PC-3 (cell line): ENCODE results near the gene GPX4. TPM values are rescaled to one million over a fixed set of nuclear protein-coding genes. Genes with fewer than 3 reads are reported as not detected.
A peak's percentile ranks its signal among the peaks of the same experiment; 100 is the strongest.

Experiments used
- ATAC-seq: fragments of 200-7000 bp; cut with Tn5 transposase; 2 replicates; pipeline ENCODE4 v1.9.1; 2020; ENCODE audit warnings: mild to moderate bottlenecking, moderate library complexity
- BruUV-seq: library from RNA; stranded (reverse); fragments of 400-500 nt; replicated peaks from 2 replicates; lab custom pipeline; 2021; lab: Mats Ljungman, UMichigan
- CTCF ChIA-PET: fragments of 300-600 bp; sonication (Branson Sonifier 250); formaldehyde crosslinking; loops from one replicate; lab custom pipeline; 2022; ENCODE audit warnings: antibody characterized with exemption; lab: Charles Lee
- POLR2A ChIA-PET: fragments of 300-600 bp; sonication (Branson Sonifier 250); formaldehyde crosslinking; loops from one replicate; lab custom pipeline; 2022; ENCODE audit warnings: antibody characterized with exemption; ENCODE audit not compliant: unreplicated experiment; lab: Charles Lee
- DNase-seq: peaks from one replicate; pipeline ENCODE4 v3.0.0-alpha.2; 2015
- H2AFZ ChIP-seq: fragments of 300-600 bp; sonication (generic); 2 replicates; pipeline ENCODE4 v1.6.0; 2016; ENCODE audit warnings: antibody characterized with exemption, low read length
- H3F3A ChIP-seq: fragments of 300-600 bp; sonication (generic); one replicate; pipeline ENCODE4 v1.6.0; 2017; ENCODE audit warnings: antibody characterized with exemption, low read length, control low read depth, mild to moderate bottlenecking; ENCODE audit not compliant: unreplicated experiment
- H3K27ac ChIP-seq: fragments of 300-600 bp; sonication (generic); 2 replicates; pipeline ENCODE4 v1.5.1; 2016; ENCODE audit warnings: mild to moderate bottlenecking, low read length
- H3K27me3 ChIP-seq: fragments of 300-600 bp; sonication (generic); 2 replicates; pipeline ENCODE4 v1.6.1; 2016; ENCODE audit warnings: low read length, mixed read lengths
- H3K36me3 ChIP-seq: fragments of 300-600 bp; sonication (generic); 2 replicates; pipeline ENCODE4 v1.6.1; 2016; ENCODE audit warnings: low read depth, mixed run types, low read length, mixed read lengths
- H3K4me1 ChIP-seq: fragments of 300-600 bp; sonication (generic); 2 replicates; pipeline ENCODE4 v1.5.1; 2016; ENCODE audit warnings: low read length; ENCODE audit not compliant: insufficient read depth
- H3K4me2 ChIP-seq: fragments of 300-600 bp; sonication (generic); 2 replicates; pipeline ENCODE4 v1.6.0; 2016; ENCODE audit warnings: low read length
- H3K4me3 ChIP-seq: fragments of 300-600 bp; sonication (generic); 2 replicates; pipeline ENCODE4 v1.5.1; 2016; ENCODE audit warnings: mild to moderate bottlenecking, low read length, mixed read lengths
- H3K79me2 ChIP-seq: fragments of 300-600 bp; sonication (generic); 2 replicates; pipeline ENCODE4 v1.6.1; 2017; ENCODE audit warnings: low read length, mixed read lengths
- H3K9ac ChIP-seq: fragments of 300-600 bp; sonication (generic); 2 replicates; pipeline ENCODE4 v1.6.0; 2016; ENCODE audit warnings: mild to moderate bottlenecking, low read length
- H3K9me2 ChIP-seq: fragments of 300-600 bp; sonication (generic); replicated peaks from 2 replicates; pipeline ENCODE4 v1.6.1; 2016; ENCODE audit warnings: mixed run types, low read length, mixed read lengths
- H3K9me3 ChIP-seq: fragments of 300-600 bp; sonication (generic); 2 replicates; pipeline ENCODE4 v1.6.1; 2016; ENCODE audit warnings: low read length, mixed read lengths
- H4K20me1 ChIP-seq: fragments of 300-600 bp; sonication (generic); 2 replicates; pipeline ENCODE4 v1.6.1; 2016; ENCODE audit warnings: low read length, mixed read lengths
- EZH2 ChIP-seq: fragments of 300-600 bp; sonication (generic); IDR thresholded peaks from one replicate; pipeline ENCODE4 v1.6.1; 2017; ENCODE audit warnings: antibody characterized with exemption, mild to moderate bottlenecking, low read length; ENCODE audit not compliant: unreplicated experiment
- EZH2phosphoT487 ChIP-seq: fragments of 300-600 bp; sonication (generic); IDR thresholded peaks from 2 replicates; pipeline ENCODE4 v1.6.1; 2018; ENCODE audit warnings: mild to moderate bottlenecking, antibody characterized with exemption, low read length, borderline replicate concordance
- intact Hi-C: fragments of 100-400 bp; cut with micrococcal nuclease; formaldehyde crosslinking; loops from 2 replicates; pipeline ENCODE4 v1.9.0; 2023
- total RNA-seq: library from RNA; depleted of rRNA; stranded (reverse); fragments of >200 nt; gene quantifications from 2 replicates; pipeline ENCODE4 v1.2.3, GENCODE V29; 2014
- TF ChIP-seq, protein P1 (sequence below): fragments of 300-600 bp; sonication (generic); conservative IDR thresholded peaks from 2 replicates; pipeline ENCODE4 v1.5.1; 2017; ENCODE audit warnings: antibody characterized with exemption, low read depth, mild to moderate bottlenecking, low read length

The GPX4 gene
- total RNA-seq, 1 experiment from 2014 or later, result 644 TPM

GRCh38 chr19:1063909-1064660, 39.7 kb upstream of the GPX4 start:
- no peaks in the 10 kb centered on the region for H3K27me3 ChIP-seq
- CTCF ChIA-PET, result interaction anchor here (0.6 kb wide), 1 partner anchor 136 kb away, joined by 3 read pairs; no protein-coding TSS in a partner anchor
- H3K9me2 ChIP-seq, result no peaks in the 10 kb centered on the region
- POLR2A ChIA-PET, result no interaction called here
- H4K20me1 ChIP-seq, result no peaks in the 10 kb centered on the region
- no peaks in the 10 kb centered on the region for H3K36me3 ChIP-seq
- H3K4me3 ChIP-seq, result no peak overlapping the region
- H3K4me1 ChIP-seq, result peaks cover 18% of the 10 kb centered on the region
- no peak overlapping the region for H2AFZ ChIP-seq
- BruUV-seq, result no TSS peak
- TF ChIP-seq, protein P1, sequence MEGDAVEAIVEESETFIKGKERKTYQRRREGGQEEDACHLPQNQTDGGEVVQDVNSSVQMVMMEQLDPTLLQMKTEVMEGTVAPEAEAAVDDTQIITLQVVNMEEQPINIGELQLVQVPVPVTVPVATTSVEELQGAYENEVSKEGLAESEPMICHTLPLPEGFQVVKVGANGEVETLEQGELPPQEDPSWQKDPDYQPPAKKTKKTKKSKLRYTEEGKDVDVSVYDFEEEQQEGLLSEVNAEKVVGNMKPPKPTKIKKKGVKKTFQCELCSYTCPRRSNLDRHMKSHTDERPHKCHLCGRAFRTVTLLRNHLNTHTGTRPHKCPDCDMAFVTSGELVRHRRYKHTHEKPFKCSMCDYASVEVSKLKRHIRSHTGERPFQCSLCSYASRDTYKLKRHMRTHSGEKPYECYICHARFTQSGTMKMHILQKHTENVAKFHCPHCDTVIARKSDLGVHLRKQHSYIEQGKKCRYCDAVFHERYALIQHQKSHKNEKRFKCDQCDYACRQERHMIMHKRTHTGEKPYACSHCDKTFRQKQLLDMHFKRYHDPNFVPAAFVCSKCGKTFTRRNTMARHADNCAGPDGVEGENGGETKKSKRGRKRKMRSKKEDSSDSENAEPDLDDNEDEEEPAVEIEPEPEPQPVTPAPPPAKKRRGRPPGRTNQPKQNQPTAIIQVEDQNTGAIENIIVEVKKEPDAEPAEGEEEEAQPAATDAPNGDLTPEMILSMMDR, result no peak
- TF ChIP-seq EZH2 (no peak), EZH2phosphoT487 (no peak)
- no peak overlapping the region for H3K9ac ChIP-seq
- no peak overlapping the region for H3K27ac ChIP-seq
- no peaks in the 10 kb centered on the region for H3F3A ChIP-seq
- DNase-seq, result peak; percentile 6
- no peak for ATAC-seq
- no peak overlapping the region for H3K4me2 ChIP-seq
- 0 out of 2 replicates have a peak, but pooled peaks cover 4% of the 10 kb centered on the region for H3K79me2 ChIP-seq
- intact Hi-C loops, result no loop called here
- H3K9me3 ChIP-seq, result no peaks in the 10 kb centered on the region

GRCh38 chr19:1064661-1065605, 38.9 kb upstream of the GPX4 start:
- H3K4me1 ChIP-seq, result peaks cover 18% of the 10 kb centered on the region
- DNase-seq (peak; percentile 69), ATAC-seq (peak; percentile 63)
- ChIA-PET CTCF (interaction anchor here (0.6 kb wide), 1 partner anchor 135 kb away, joined by 3 read pairs; no protein-coding TSS in a partner anchor), POLR2A (interaction anchor here (0.6 kb wide), 2 partner anchors 11 to 81 kb away, joined by 3 to 5 read pairs; partner anchors contain the start of gene WDR18)
- H3K4me3 ChIP-seq, result no peak overlapping the region
- no peaks in the 10 kb centered on the region for H4K20me1 ChIP-seq
- H3K27me3 ChIP-seq, result no peaks in the 10 kb centered on the region
- no peaks in the 10 kb centered on the region for H3K36me3 ChIP-seq
- no TSS peak for BruUV-seq
- H2AFZ ChIP-seq, result peak overlapping the region; percentile 54
- no peaks in the 10 kb centered on the region for H3K9me3 ChIP-seq
- H3K4me2 ChIP-seq, result peak overlapping the region; percentile 87
- H3F3A ChIP-seq, result no peaks in the 10 kb centered on the region
- H3K9me2 ChIP-seq, result no peaks in the 10 kb centered on the region
- intact Hi-C loops, result loop anchor here (5.0 kb wide), 1 partner anchor 37 kb away; the partner anchor contains the start of gene GPX4
- H3K79me2 ChIP-seq, result 0 out of 2 replicates have a peak, but pooled peaks cover 4% of the 10 kb centered on the region
- TF ChIP-seq, protein P1, result peak; percentile 59
- TF ChIP-seq EZH2 (no peak), EZH2phosphoT487 (no peak)
- peak overlapping the region; percentile 53 for H3K27ac ChIP-seq
- H3K9ac ChIP-seq, result no peak overlapping the region
